Activated CD8-positive, alpha-beta memory T cell treated with anti-CD3 and anti-CD28 coated beads, Interleukin-2, amount 50 U/mL, for 4 hours (primary cell): ENCODE results near the gene FBXW12.
"Not testable (repeated sequence)": the region's sequence is repeated elsewhere in the genome, so short reads cannot be mapped to it uniquely, and the experiment has no call there.

Experiments
- DNase-seq: peaks from one replicate; pipeline ENCODE4 v3.0.0-alpha.2; 2020

Gene FBXW12

GRCh38 chr3:48372862-48373435, 930 bp downstream of the FBXW12 start:
- no peak for DNase-seq

- DNase-seq: no peak
These were observed 15.6 kb downstream of the FBXW12 start for GRCh38 chr3:48387634-48388033.

GRCh38 chr3:48388966-48389365, 16.9 kb downstream of the FBXW12 start:
- no peak for DNase-seq

GRCh38 chr3:48394391-48394790, 22.4 kb downstream of the FBXW12 start:
- DNase-seq: no peak

GRCh38 chr3:48395714-48396113, 23.7 kb downstream of the FBXW12 start:
- no peak for DNase-seq

GRCh38 chr3:48397767-48398681, 26.0 kb downstream of the FBXW12 start:
- no peak for DNase-seq

- peak; percentile 9 for DNase-seq
These were observed 26.8 kb downstream of the FBXW12 start for GRCh38 chr3:48398701-48399386.

GRCh38 chr3:48399387-48400172, 27.6 kb downstream of the FBXW12 start:
- peak; percentile 11 for DNase-seq

GRCh38 chr3:48400824-48401433, 28.9 kb downstream of the FBXW12 start:
- peak; percentile 62 for DNase-seq

- not testable (repeated sequence) for DNase-seq
These were observed 29.4 kb downstream of the FBXW12 start for GRCh38 chr3:48401434-48401901.

- DNase-seq: peak; percentile 12
These were observed 30.3 kb downstream of the FBXW12 start for GRCh38 chr3:48402281-48402732.

- no peak for DNase-seq
These were observed 30.9 kb downstream of the FBXW12 start for GRCh38 chr3:48402907-48403306.

GRCh38 chr3:48403533-48404439, 31.8 kb downstream of the FBXW12 start:
- no peak for DNase-seq

- DNase-seq: no peak
These were observed 32.7 kb downstream of the FBXW12 start for GRCh38 chr3:48404440-48405342.

GRCh38 chr3:48405343-48405881, 33.4 kb downstream of the FBXW12 start:
- no peak for DNase-seq

GRCh38 chr3:48405971-48406370, 34.0 kb downstream of the FBXW12 start:
- DNase-seq: no peak

GRCh38 chr3:48406443-48407431, 34.7 kb downstream of the FBXW12 start:
- no peak for DNase-seq

- no peak for DNase-seq
These were observed 35.6 kb downstream of the FBXW12 start for GRCh38 chr3:48407542-48408099.
